ENCODE data around the gene KIFC1. TPM values are rescaled to one million over a fixed set of nuclear protein-coding genes. Genes with fewer than 3 reads are reported as not detected.

Gene KIFC1
- total RNA-seq, 1 donor from 2014 or later: not detected

DNA sequence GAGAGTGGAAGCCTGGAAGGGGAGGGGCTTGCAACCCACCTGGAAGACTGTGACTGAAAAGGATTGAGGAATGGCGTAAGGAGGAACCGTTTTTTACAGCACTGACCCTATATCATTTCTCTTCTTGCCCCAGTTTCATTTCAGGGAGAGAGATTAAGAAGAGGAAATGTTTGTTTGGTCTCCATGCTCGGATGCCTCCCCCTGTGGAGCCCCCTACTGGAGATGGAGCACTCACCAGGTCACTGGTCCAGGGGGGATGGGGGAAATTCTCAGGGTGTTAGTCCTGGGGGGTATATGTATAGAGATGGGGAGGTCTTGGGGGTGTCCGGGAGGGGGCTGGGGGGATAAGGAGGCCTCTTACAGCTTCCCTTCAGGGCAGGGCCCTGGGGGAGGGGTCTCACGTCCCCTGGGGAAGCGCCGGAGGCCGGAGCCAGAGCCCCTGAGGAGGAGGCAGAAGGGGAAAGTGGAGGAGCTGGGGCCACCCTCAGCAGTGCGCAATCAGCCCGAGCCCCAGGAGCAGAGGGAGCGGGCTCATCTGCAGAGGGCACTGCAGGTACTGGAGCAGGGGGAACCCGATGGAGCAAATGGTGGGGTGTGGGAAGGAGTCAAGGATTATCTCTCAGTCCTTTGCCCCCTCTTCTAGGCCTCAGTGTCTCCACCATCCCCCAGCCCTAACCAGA lies 23.1 kb downstream of the KIFC1 start:
- Histone ChIP-seq H3K27me3 (no peaks in the 10 kb centered on the region), H3K36me3 (peaks cover 32 to 40% of the 10 kb centered on the region in 2 donors), H3K9me3 (no peaks in the 10 kb centered on the region), H3K4me1 (peaks cover 23 to 38% of the 10 kb centered on the region in 2 donors), H3K27ac (peak overlapping the region in 1 of 2 donors; percentile 8), H3K4me3 (no peak overlapping the region)
- intact Hi-C loops (cut with DNase I): loop anchor here (5.0 to 10.0 kb wide), 7 partner anchors 142 to 1870 kb away; partner anchors contain the start of genes AGPAT1, ATP6V1G2, DDX39B and NFKBIL1
- TF ChIP-seq, protein P1, sequence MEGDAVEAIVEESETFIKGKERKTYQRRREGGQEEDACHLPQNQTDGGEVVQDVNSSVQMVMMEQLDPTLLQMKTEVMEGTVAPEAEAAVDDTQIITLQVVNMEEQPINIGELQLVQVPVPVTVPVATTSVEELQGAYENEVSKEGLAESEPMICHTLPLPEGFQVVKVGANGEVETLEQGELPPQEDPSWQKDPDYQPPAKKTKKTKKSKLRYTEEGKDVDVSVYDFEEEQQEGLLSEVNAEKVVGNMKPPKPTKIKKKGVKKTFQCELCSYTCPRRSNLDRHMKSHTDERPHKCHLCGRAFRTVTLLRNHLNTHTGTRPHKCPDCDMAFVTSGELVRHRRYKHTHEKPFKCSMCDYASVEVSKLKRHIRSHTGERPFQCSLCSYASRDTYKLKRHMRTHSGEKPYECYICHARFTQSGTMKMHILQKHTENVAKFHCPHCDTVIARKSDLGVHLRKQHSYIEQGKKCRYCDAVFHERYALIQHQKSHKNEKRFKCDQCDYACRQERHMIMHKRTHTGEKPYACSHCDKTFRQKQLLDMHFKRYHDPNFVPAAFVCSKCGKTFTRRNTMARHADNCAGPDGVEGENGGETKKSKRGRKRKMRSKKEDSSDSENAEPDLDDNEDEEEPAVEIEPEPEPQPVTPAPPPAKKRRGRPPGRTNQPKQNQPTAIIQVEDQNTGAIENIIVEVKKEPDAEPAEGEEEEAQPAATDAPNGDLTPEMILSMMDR (IDR thresholded peaks at IDR 0.05): peak in 1 of 3 experiments; percentile 18
- no peak for DNase-seq (ENCODE audit: low spot score in 2 of 2)

DNA sequence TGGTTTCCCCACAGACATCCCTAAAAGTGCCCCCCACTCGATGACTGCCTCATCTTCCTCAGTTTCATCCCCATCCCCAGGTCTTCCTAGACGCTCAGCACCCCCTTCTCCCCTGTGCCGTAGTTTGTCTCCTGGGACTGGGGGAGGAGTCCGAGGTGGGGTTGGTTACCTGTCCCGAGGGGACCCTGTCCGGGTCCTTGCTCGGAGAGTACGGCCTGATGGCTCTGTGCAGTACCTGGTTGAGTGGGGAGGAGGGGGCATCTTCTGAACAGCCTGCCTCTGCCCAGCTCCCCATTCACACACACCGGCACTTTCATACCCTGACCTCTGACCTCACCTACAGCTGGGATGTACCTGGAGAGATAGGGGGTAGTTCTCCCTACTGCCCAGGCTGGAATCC lies 24.2 kb downstream of the KIFC1 start:
- H3K27me3 ChIP-seq: no peaks in the 10 kb centered on the region
- no peak overlapping the region for H3K4me3 ChIP-seq
- intact Hi-C loops (cut with DNase I): loop anchor here (5.0 to 10.0 kb wide), 5 partner anchors 144 to 1871 kb away; partner anchors contain the start of genes AGPAT1, ATP6V1G2, DDX39B and NFKBIL1
- peak overlapping the region in 1 of 2 donors; percentile 91 for H3K27ac ChIP-seq
- H3K36me3 ChIP-seq: peaks cover 32 to 40% of the 10 kb centered on the region in 2 donors
- H3K9me3 ChIP-seq: no peaks in the 10 kb centered on the region
- no peak for DNase-seq (ENCODE audit: low spot score in 2 of 2)
- H3K4me1 ChIP-seq: peaks cover 23 to 38% of the 10 kb centered on the region in 2 donors
- TF ChIP-seq, protein P1 (IDR thresholded peaks at IDR 0.05): no peak

DNA sequence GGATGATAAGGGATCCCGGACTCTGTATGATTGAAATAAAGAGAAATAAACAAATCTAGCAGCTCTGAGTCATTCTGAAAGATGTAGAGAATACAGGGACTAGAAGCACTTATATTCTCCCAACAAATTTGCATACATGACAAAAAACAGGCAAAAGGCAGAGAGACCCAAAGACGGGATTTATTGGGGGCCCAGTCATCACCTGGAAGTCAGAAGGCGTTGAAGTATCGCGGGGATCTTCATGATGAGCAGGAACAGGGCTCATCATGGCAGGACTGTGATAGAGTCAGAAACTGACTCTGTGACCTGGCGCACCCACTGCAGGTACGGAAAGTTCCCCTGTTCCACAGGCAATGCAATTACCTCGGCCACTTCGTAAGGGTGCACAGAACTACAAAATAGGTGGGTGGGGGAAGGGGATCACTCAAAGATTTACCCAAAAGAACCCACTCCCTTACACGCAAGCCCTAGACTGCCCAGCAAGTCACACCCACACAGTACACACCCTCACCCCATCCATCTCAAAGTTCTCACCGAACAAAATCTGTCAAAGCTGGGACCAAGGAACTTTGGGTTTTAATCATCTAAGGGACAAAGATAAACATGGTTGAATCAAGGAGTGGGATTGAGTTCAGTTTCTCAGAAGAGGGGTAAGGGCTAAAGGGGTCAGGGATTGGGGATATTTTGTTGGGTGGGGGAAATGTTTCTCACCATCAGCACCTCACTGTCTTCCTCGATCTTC lies 24.9 kb downstream of the KIFC1 start:
- intact Hi-C loops (cut with DNase I): loop anchor here (5.0 to 10.0 kb wide), 5 partner anchors 144 to 1872 kb away; partner anchors contain the start of genes AGPAT1, ATP6V1G2, DDX39B and NFKBIL1
- DNase-seq (ENCODE audit: low spot score in 2 of 2): no peak
- peak overlapping the region; percentile 82 to 85 for H3K4me3 ChIP-seq
- H3K27me3 ChIP-seq: no peaks in the 10 kb centered on the region
- H3K9me3 ChIP-seq: no peaks in the 10 kb centered on the region
- peak overlapping the region; percentile 91 to 95 for H3K27ac ChIP-seq
- TF ChIP-seq, protein P1 (IDR thresholded peaks at IDR 0.05): no peak
- peaks cover 23 to 40% of the 10 kb centered on the region in 2 donors for H3K4me1 ChIP-seq
- peaks cover 32 to 40% of the 10 kb centered on the region in 2 donors for H3K36me3 ChIP-seq

DNA sequence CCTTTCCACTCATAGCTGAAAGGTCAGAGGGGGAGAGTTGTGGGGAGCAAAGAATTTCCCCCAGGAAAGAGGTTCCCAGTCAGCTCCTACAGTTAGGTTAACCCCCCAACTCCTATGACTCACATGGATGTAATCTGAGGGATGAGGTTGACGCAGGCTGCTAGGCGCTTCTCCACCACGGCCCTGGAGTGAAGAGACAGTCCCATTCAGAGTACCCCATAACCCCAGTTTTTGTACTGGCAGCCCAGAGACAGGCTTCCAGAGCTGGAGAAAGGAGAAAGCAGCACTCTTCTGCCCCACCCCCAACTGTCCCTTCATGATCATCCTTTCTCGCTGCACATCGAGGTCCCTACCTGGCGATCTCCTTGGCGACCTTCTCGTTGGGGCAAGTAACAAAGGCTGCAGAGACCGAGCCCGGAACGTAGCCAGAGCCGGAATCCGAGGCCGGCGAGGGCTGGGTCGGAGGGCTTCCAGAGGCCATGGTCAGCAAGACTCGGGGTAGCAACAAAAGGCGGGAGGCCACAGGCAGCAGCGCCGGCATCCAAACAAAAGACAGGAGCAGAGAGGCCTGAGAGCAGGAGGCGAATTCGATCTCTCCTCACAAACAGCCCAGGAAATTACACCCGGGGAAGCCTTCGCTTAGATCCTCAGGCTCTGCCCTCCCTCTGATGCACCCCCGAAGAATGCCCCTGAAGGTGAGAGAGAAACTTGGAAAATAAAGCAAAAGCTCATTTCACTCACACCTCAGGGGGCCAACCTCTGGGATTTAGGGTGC lies 25.7 kb downstream of the KIFC1 start:
- no peaks in the 10 kb centered on the region for H3K9me3 ChIP-seq
- peak overlapping the region; percentile 82 to 85 for H3K4me3 ChIP-seq
- peaks cover 17 to 33% of the 10 kb centered on the region in 2 donors for H3K4me1 ChIP-seq
- no peak for DNase-seq (ENCODE audit: low spot score in 2 of 2)
- H3K36me3 ChIP-seq: peaks cover 32 to 37% of the 10 kb centered on the region in 2 donors
- intact Hi-C loops (cut with DNase I): loop anchor here (5.0 to 10.0 kb wide), 5 partner anchors 145 to 1873 kb away; partner anchors contain the start of genes AGPAT1, ATP6V1G2, DDX39B and NFKBIL1
- H3K27me3 ChIP-seq: no peaks in the 10 kb centered on the region
- peak overlapping the region; percentile 91 to 95 for H3K27ac ChIP-seq
- TF ChIP-seq, protein P1 (IDR thresholded peaks at IDR 0.05): no peak
